Germinal center (tissue), 1 donor: ENCODE results near the gene FAM168B.
"Not testable (repeated sequence)": the region's sequence is repeated elsewhere in the genome, so short reads cannot be mapped to it uniquely, and the experiment has no call there.

Experiments used
- DNase-seq: peaks from one replicate; pipeline ENCODE4 v3.0.0; 2012; ENCODE audit warnings: mixed read lengths, low spot score

Gene FAM168B

GRCh38 chr2:131094463-131095281 is 1.4 kb upstream of the FAM168B start:
- DNase-seq = no peak

- no peak for DNase-seq
Observed at GRCh38 chr2:131093696-131094462, 619 bp upstream of the FAM168B start.

- no peak for DNase-seq
Observed at GRCh38 chr2:131092458-131093005, 728 bp downstream of the FAM168B start.

GRCh38 chr2:131085646-131086045 is 7.6 kb downstream of the FAM168B start:
- DNase-seq = no peak

GRCh38 chr2:131081190-131081589 is 12.1 kb downstream of the FAM168B start:
- DNase-seq = no peak

- not testable (repeated sequence) for DNase-seq
Observed at GRCh38 chr2:131079931-131080330, 13.3 kb downstream of the FAM168B start.

GRCh38 chr2:131077966-131078365 is 15.3 kb downstream of the FAM168B start:
- DNase-seq = no peak

- DNase-seq = no peak
Observed at GRCh38 chr2:131077182-131077846, 15.9 kb downstream of the FAM168B start.

GRCh38 chr2:131076707-131077106 is 16.6 kb downstream of the FAM168B start:
- no peak for DNase-seq

GRCh38 chr2:131075578-131075977 is 17.7 kb downstream of the FAM168B start:
- not testable (repeated sequence) for DNase-seq

GRCh38 chr2:131068172-131068571 is 25.1 kb downstream of the FAM168B start:
- DNase-seq = not testable (repeated sequence)

GRCh38 chr2:131067465-131068125 is 25.7 kb downstream of the FAM168B start:
- no peak for DNase-seq

GRCh38 chr2:131064589-131065512 is 28.4 kb downstream of the FAM168B start:
- no peak for DNase-seq

- no peak for DNase-seq
Observed at GRCh38 chr2:131063501-131064283, 29.6 kb downstream of the FAM168B start.

- DNase-seq = no peak
Observed at GRCh38 chr2:131058920-131059319, 34.3 kb downstream of the FAM168B start.

- DNase-seq = no peak
Observed at GRCh38 chr2:131058214-131058843, 34.9 kb downstream of the FAM168B start.

- DNase-seq = no peak
Observed at GRCh38 chr2:131056932-131057287, 36.4 kb downstream of the FAM168B start.

- no peak for DNase-seq
Observed at GRCh38 chr2:131056204-131056931, 36.9 kb downstream of the FAM168B start.
